Natural killer cell (primary cell): ENCODE measurements around the gene SEC24D. TPM values are rescaled to one million over a fixed set of nuclear protein-coding genes. Genes with fewer than 3 reads are reported as not detected.

Experiments used
- ATAC-seq, 3 donors: fragments of 150-1000 bp in 2 of 3; fragments of 200-7000 bp in 1 of 3; cut with Tn5 transposase; 1 replicate in 1 of 3; 2 replicates in 2 of 3; pipeline ENCODE4 v1.10.0; 2021; ENCODE audit warnings: mild to moderate bottlenecking in 2 of 3, moderate library complexity in 2 of 3
- DNase-seq, 2 donors: peaks; one replicate each; pipeline versions ENCODE4 v3.0.0 to v3.0.0-alpha.2; 2013 to 2021; ENCODE audit warnings: mixed read lengths in 1 of 2
- H3K27ac ChIP-seq: one replicate; pipeline ENCODE4 v1.5.1; 2013; ENCODE audit warnings: mild to moderate bottlenecking, low read length
- H3K27me3 ChIP-seq: one replicate; pipeline ENCODE4 v1.6.1; 2013; ENCODE audit warnings: low read length; ENCODE audit not compliant: control insufficient read depth, insufficient read depth
- H3K36me3 ChIP-seq: one replicate; pipeline ENCODE4 v1.6.1; 2013; ENCODE audit warnings: low read length; ENCODE audit not compliant: control insufficient read depth, insufficient read depth
- H3K4me1 ChIP-seq: one replicate; pipeline ENCODE4 v1.6.1; 2013; ENCODE audit warnings: low read length; ENCODE audit not compliant: control insufficient read depth, insufficient read depth
- H3K4me3 ChIP-seq: one replicate; pipeline ENCODE4 v1.5.1; 2013; ENCODE audit warnings: low read length
- H3K9me3 ChIP-seq: one replicate; pipeline ENCODE4 v1.6.1; 2013; ENCODE audit warnings: low read length; ENCODE audit not compliant: control insufficient read depth, insufficient read depth
- H3K27ac Mint-ChIP-seq, 2 donors: one replicate each; pipeline ENCODE4 v1.8.0; 2022; ENCODE audit warnings: mild to moderate bottlenecking in 2 of 2, mixed read lengths in 2 of 2, moderate library complexity in 1 of 2
- H3K27me3 Mint-ChIP-seq, 2 donors: one replicate each; pipeline ENCODE4 v1.8.0; 2022; ENCODE audit warnings: low read depth in 2 of 2, mixed read lengths in 2 of 2
- H3K36me3 Mint-ChIP-seq: one replicate; pipeline ENCODE4 v1.8.0; 2022; ENCODE audit warnings: mixed read lengths
- H3K4me1 Mint-ChIP-seq, 2 donors: one replicate each; pipeline ENCODE4 v1.8.0; 2022; ENCODE audit warnings: mixed read lengths in 2 of 2
- H3K4me3 Mint-ChIP-seq: one replicate; pipeline ENCODE4 v1.8.0; 2022; ENCODE audit warnings: mild to moderate bottlenecking, moderate library complexity, mixed read lengths
- H3K9me3 Mint-ChIP-seq, 2 donors: one replicate each; pipeline ENCODE4 v1.8.0; 2022; ENCODE audit warnings: mixed read lengths in 2 of 2
- WGBS: methylation state at CpG from one replicate; pipeline ENCODE4 v1.1.7; 2013; ENCODE audit warnings: missing lambda C conversion rate; ENCODE audit not compliant: insufficient coverage; 5-methylcytosine and 5-hydroxymethylcytosine counted together
- intact Hi-C: fragments of 100-400 bp; cut with micrococcal nuclease; formaldehyde crosslinking; loops from one replicate; pipeline ENCODE4 v1.14.2; 2022
- total RNA-seq, 4 donors: library from RNA; stranded (reverse); fragments of 120-200 nt in 1 of 4; gene quantifications; one replicate each; pipeline versions ENCODE4 v1.2.3 to v1.2.4, GENCODE V29; 2013 to 2022
- TF ChIP-seq, protein P1 (sequence below): fragments of 200-600 bp; IDR thresholded peaks from one replicate; pipeline ENCODE4 v1.8.0; 2022; ENCODE audit warnings: antibody characterized with exemption

The SEC24D gene
- total RNA-seq, 3 donors from 2014 or later (not counting 1 experiment from before 2014, with no cell fraction given): 32.7 to 50.2 (median 35.2) TPM

- no peak overlapping the region for H3K4me3 ChIP-seq
- H3K4me1 Mint-ChIP-seq: peaks cover 29 to 31% of the 10 kb centered on the region in 2 donors
- ATAC-seq: no peak
These were observed 10.1 kb downstream of the SEC24D start for GRCh38 chr4:118825799-118826198.

GRCh38 chr4:118824141-118824540, 11.8 kb downstream of the SEC24D start:
- DNase-seq (no peak), ATAC-seq (no peak)
- no peak overlapping the region for H3K27ac ChIP-seq
- Mint-ChIP-seq H3K36me3 (peaks cover 17% of the 10 kb centered on the region), H3K9me3 (no peaks in the 10 kb centered on the region), H3K27ac (no peak overlapping the region), H3K27me3 (no peaks in the 10 kb centered on the region), H3K4me1 (peaks cover 25 to 31% of the 10 kb centered on the region in 2 donors), H3K4me3 (no peak overlapping the region)
- H3K4me3 ChIP-seq: no peak overlapping the region
- TF ChIP-seq, protein P1, sequence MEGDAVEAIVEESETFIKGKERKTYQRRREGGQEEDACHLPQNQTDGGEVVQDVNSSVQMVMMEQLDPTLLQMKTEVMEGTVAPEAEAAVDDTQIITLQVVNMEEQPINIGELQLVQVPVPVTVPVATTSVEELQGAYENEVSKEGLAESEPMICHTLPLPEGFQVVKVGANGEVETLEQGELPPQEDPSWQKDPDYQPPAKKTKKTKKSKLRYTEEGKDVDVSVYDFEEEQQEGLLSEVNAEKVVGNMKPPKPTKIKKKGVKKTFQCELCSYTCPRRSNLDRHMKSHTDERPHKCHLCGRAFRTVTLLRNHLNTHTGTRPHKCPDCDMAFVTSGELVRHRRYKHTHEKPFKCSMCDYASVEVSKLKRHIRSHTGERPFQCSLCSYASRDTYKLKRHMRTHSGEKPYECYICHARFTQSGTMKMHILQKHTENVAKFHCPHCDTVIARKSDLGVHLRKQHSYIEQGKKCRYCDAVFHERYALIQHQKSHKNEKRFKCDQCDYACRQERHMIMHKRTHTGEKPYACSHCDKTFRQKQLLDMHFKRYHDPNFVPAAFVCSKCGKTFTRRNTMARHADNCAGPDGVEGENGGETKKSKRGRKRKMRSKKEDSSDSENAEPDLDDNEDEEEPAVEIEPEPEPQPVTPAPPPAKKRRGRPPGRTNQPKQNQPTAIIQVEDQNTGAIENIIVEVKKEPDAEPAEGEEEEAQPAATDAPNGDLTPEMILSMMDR: no peak
- H3K4me1 ChIP-seq: no peaks in the 10 kb centered on the region
- no peaks in the 10 kb centered on the region for H3K9me3 ChIP-seq
- intact Hi-C loops: no loop called here
- H3K27me3 ChIP-seq: no peaks in the 10 kb centered on the region
- WGBS: 93% methylated on average over 4 of the region's 5 CpGs
- H3K36me3 ChIP-seq: peaks cover 18% of the 10 kb centered on the region

More at GRCh38 chr4:118825799-118826198, 10.1 kb downstream of the SEC24D start:
- TF ChIP-seq, protein P1: no peak
- peaks cover 17% of the 10 kb centered on the region for H3K36me3 Mint-ChIP-seq
- no peaks in the 10 kb centered on the region for H3K9me3 Mint-ChIP-seq
- Histone ChIP-seq H3K9me3 (no peaks in the 10 kb centered on the region), H3K36me3 (peaks cover 18% of the 10 kb centered on the region), H3K27me3 (no peaks in the 10 kb centered on the region), H3K27ac (no peak overlapping the region), H3K4me1 (no peaks in the 10 kb centered on the region)
- intact Hi-C loops: no loop called here
- H3K27ac Mint-ChIP-seq: peak overlapping the region in 1 of 2 donors; percentile 3
- WGBS: 82% methylated on average over 2 of the region's 3 CpGs
- no peak for DNase-seq
- H3K4me3 Mint-ChIP-seq: no peak overlapping the region
- no peaks in the 10 kb centered on the region for H3K27me3 Mint-ChIP-seq

DNA sequence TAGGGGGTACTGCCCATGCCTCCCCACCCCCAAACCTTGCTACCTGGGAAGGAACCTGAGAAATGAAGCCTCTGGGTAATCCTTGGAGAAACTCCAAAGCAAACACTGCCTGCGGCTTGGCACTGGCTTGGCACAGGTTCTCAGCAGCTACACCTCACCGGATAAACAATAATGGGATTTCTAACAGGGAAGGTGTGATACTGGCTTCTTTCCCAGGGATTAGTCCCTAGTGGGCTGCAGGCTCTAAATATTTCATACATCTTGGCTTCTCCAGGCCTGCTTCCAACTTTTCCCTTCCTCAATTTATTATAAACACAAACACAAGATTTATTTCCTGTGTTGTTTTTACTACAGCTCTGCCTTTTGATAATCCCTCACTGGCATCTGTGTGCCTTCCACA, 12.5 kb downstream of the SEC24D start:
- Mint-ChIP-seq H3K27ac (no peak overlapping the region), H3K27me3 (no peaks in the 10 kb centered on the region)

More for the DNA sequence above, 12.5 kb downstream of the SEC24D start:
- peaks cover 17% of the 10 kb centered on the region for H3K36me3 Mint-ChIP-seq
- no peak overlapping the region for H3K4me3 ChIP-seq
- WGBS: 97% methylated on average over 2 of the region's 2 CpGs
- no peaks in the 10 kb centered on the region for H3K9me3 Mint-ChIP-seq
- TF ChIP-seq, protein P1: no peak
- H3K27me3 ChIP-seq: no peaks in the 10 kb centered on the region
- peaks cover 24 to 25% of the 10 kb centered on the region in 2 donors for H3K4me1 Mint-ChIP-seq
- H3K4me3 Mint-ChIP-seq: no peak overlapping the region
- H3K36me3 ChIP-seq: peaks cover 18% of the 10 kb centered on the region
- intact Hi-C loops: no loop called here
- DNase-seq: no peak
- no peak overlapping the region for H3K27ac ChIP-seq
- no peaks in the 10 kb centered on the region for H3K9me3 ChIP-seq
- no peak for ATAC-seq
- no peaks in the 10 kb centered on the region for H3K4me1 ChIP-seq
